ENCODE results near the gene SH3BGRL3.

SH3BGRL3 gene

GRCh38 chr1:26277719-26278118, 2.2 kb upstream of the SH3BGRL3 start:
- no peak for DNase-seq (ENCODE audit: low read depth, low spot score)

GRCh38 chr1:26278303-26278702, 1.6 kb upstream of the SH3BGRL3 start:
- DNase-seq (ENCODE audit: low read depth, low spot score): peak; percentile 78

- peak; percentile 38 for DNase-seq (ENCODE audit: low read depth, low spot score)
These were observed 996 bp upstream of the SH3BGRL3 start for GRCh38 chr1:26278724-26279455.

- peak; percentile 44 for DNase-seq (ENCODE audit: low read depth, low spot score)
These were observed 602 bp downstream of the SH3BGRL3 start for GRCh38 chr1:26280333-26281042.

- no peak for DNase-seq (ENCODE audit: low read depth, low spot score)
These were observed 1.4 kb downstream of the SH3BGRL3 start for GRCh38 chr1:26281091-26281958.

GRCh38 chr1:26281971-26282370, 2.1 kb downstream of the SH3BGRL3 start:
- DNase-seq (ENCODE audit: low read depth, low spot score): peak; percentile 53

- DNase-seq (ENCODE audit: low read depth, low spot score): no peak
These were observed 2.6 kb downstream of the SH3BGRL3 start for GRCh38 chr1:26282401-26282918.

- no peak for DNase-seq (ENCODE audit: low read depth, low spot score)
These were observed 3.5 kb downstream of the SH3BGRL3 start for GRCh38 chr1:26283279-26283853.

- DNase-seq (ENCODE audit: low read depth, low spot score): no peak
These were observed 4.1 kb downstream of the SH3BGRL3 start for GRCh38 chr1:26283871-26284596.

- peak; percentile 96 for DNase-seq (ENCODE audit: low read depth, low spot score)
These were observed 4.9 kb downstream of the SH3BGRL3 start for GRCh38 chr1:26284597-26285347.

- no peak for DNase-seq (ENCODE audit: low read depth, low spot score)
These were observed 5.6 kb downstream of the SH3BGRL3 start for GRCh38 chr1:26285366-26286063.

- no peak for DNase-seq (ENCODE audit: low read depth, low spot score)
These were observed 6.2 kb downstream of the SH3BGRL3 start for GRCh38 chr1:26286064-26286416.

GRCh38 chr1:26287033-26287711, 7.3 kb downstream of the SH3BGRL3 start:
- DNase-seq (ENCODE audit: low read depth, low spot score): no peak

GRCh38 chr1:26287811-26288210, 7.9 kb downstream of the SH3BGRL3 start:
- no peak for DNase-seq (ENCODE audit: low read depth, low spot score)

- DNase-seq (ENCODE audit: low read depth, low spot score): no peak
These were observed 8.5 kb downstream of the SH3BGRL3 start for GRCh38 chr1:26288311-26288941.

- no peak for DNase-seq (ENCODE audit: low read depth, low spot score)
These were observed 9.5 kb downstream of the SH3BGRL3 start for GRCh38 chr1:26289158-26290059.

GRCh38 chr1:26290122-26290881, 10.4 kb downstream of the SH3BGRL3 start:
- no peak for DNase-seq (ENCODE audit: low read depth, low spot score)

All from astrocyte of the hippocampus (primary cell).